Umbilical cord (tissue), 2 donors: ENCODE measurements around the gene OR2AE1. TPM values are rescaled to one million over a fixed set of nuclear protein-coding genes. Genes with fewer than 3 reads are reported as not detected.

ENCODE experiments used
- DNase-seq: peaks from one replicate; pipeline ENCODE4 v3.0.0-alpha.2; 2015; ENCODE audit warnings: low spot score
- total RNA-seq: library from RNA; depleted of rRNA; stranded (reverse); fragments of >200 nt; gene quantifications from one replicate; pipeline ENCODE4 v1.2.3, GENCODE V29; 2014; ENCODE audit warnings: low replicate concordance; ENCODE audit not compliant: insufficient read depth

Gene OR2AE1
- total RNA-seq, 1 donor from 2014 or later: 0.96 TPM

DNA sequence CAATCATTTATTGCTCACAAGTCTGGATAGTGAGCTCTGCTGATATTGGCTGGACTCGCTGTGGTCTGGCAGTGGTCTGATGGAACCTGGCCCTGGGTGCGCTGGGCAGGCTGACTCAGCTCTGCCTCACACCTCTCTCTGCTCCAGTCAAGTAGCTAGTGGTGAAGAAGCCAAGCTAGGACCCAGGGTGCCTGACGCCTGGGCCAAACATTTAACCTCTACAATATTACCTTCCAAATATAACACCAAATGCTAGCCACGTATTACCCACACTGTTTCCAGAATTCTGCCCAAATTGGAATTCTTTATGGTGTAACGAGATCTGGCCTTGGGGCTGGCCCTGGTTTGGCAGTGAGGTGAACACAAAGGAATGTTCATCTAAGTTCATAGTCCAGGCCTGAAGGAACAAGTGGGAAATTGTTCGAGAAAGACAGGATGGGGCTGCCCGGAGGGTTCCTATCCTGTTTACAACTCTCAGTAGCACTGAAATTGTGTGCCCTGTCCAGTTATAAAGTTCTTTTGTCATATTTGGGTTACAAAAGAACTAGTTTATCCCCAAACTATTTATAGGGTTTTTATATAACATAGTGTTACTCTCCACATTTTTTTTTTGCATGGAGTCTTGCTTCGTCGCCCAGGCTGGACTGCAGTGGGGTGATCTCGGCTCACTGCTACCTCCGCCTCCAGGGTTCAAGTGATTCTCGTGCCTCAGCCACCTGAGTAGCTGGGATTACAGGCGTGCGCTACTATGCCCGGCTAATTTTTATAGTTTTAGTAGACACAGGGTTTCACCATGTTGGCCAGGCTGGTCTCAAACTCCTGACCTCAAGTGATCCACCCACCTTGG lies 16.3 kb downstream of the OR2AE1 start:
- DNase-seq: no peak

DNA sequence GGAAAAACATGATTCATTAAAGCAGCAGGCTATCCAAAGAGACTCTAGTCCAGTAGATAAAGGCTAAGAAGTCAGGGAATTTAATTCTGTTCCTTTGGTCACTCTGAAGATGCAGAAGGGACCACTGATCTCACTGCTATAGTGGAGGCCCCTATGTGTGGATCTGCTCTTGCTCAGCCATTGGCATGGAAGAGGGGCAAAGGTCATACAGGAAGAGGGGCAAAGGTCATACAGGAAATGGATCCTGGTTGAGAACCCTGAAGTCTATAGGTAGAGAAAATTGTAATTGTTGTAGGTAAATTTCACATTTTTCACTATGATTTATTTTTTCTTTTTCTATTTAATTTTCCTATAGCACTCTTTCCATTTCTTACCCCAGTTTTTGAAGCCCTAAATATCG lies 21.6 kb downstream of the OR2AE1 start:
- DNase-seq: no peak

DNA sequence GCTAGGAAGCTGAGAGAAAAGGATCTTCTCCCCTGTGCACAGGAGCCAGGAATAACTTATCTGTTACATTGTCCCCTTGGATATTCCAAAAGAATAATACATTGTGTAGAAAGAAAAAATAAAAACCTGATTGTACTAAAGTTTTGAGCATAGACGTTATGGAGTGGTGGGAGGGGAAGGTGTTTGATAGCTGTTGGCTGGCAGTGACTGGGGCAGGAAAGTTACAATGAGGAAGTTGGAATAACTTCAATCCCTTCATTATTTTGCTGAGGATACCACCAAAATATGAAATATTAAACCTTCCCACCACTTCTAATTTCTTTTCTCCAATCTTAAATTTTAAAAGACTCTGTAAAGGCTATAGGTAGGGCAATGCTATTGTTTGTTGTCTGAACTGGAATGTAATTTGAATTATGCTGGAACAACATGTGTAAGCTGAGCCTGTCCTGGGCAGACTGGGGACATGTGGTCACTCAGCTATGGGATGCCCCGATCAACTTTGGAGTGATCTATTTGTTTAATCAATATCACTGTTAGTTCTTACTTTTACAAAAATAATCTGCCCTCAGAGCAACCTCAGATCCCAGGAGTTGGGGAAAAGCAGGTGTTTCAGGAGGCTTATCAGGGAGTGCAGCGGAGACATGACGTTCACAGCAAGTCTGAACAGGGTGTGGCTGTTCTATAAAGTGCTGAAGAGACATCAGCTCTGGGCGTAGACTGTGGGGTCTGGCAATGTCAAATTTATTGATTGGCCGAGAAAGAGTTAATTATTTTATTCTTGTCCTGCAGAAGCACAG lies 28.2 kb downstream of the OR2AE1 start:
- no peak for DNase-seq

DNA sequence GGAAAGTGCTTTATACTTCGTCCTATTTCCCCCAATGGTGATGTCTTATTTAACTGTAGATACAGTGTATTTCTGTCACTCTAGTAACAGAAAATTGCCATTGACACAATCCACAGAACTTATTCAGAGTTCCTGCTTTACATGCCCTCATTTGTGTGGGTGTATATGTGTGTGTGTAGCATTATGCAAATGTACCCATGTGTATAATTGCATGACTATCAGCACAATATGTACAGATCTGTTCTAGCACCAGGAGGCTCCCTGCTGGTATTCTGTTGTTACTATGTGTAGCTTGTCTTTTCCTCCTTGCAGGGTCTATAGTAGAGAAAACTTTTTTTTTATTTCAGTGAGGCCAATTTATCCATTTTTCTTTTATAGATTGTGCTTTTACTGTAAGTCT lies 32.5 kb downstream of the OR2AE1 start:
- DNase-seq: no peak

DNA sequence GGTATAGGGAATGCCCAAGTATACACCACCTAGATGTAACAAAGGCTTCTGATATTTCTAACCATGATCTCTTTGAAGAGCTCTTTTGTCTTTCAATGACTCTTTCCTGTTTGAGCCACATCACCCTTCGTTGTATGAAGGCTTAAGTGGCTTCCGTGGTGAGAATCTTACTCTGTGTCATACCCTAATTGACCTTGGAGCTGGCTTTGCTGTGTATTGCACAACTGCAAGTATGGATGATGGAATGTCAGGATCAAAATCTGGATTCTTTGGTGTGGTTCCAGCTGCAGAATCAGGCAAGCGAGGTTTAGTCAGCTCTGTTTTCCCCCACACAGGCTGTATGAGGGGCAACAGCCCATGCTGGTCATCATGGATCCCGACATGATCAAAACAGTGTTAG lies 33.0 kb downstream of the OR2AE1 start:
- no peak for DNase-seq

DNA sequence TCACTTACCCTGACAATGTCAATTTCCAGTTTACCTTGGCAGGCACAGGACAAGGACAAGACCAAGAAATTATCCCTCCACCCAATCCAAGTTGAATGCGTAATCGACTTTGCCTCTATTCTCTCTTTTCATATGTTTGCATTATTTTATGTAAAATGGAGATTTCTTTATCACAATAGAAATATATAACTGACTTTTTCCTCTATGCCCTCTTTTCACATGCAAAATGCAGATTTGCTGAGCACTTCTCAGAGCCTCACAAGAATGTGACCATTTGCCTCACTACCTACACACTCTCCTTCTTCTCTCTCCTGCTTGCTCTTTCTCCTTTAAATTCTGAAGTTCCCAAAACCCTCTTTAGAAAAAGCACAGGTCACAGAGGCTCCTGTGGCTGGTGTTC lies 33.9 kb downstream of the OR2AE1 start:
- no peak for DNase-seq

DNA sequence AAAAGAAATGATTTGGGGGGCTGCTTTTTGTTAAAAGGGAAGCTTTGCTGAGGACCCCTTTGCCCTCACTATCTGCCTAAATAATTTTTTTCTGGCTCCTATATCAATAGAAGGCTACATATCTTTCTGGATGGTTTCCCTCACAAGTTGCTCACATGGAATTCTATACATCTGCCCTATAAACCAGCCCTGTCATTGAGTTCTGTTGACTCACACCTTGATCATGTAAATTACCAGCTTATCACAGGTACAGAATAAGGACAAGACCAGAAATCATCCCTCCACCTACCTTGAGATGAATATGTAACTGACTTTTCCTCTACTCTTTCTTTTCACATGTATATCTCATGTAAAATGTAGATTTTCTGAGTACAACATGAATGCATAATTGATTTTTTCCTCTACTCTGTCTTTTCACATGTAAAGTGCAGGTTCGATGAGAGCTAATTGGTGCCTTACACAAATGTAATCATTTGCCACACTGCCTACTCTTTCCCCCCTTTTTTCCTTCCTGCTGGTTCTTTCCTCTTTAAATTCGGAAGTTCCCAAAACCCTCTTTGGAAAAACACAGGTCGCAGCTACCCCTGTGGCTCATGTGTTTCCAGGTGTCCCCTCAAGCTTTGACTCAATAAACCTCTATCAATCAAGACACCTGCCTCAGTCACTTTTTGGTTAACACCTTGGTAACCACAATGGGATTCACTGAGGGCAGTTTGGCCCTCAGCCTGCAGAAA lies 36.5 kb downstream of the OR2AE1 start:
- DNase-seq: no peak

DNA sequence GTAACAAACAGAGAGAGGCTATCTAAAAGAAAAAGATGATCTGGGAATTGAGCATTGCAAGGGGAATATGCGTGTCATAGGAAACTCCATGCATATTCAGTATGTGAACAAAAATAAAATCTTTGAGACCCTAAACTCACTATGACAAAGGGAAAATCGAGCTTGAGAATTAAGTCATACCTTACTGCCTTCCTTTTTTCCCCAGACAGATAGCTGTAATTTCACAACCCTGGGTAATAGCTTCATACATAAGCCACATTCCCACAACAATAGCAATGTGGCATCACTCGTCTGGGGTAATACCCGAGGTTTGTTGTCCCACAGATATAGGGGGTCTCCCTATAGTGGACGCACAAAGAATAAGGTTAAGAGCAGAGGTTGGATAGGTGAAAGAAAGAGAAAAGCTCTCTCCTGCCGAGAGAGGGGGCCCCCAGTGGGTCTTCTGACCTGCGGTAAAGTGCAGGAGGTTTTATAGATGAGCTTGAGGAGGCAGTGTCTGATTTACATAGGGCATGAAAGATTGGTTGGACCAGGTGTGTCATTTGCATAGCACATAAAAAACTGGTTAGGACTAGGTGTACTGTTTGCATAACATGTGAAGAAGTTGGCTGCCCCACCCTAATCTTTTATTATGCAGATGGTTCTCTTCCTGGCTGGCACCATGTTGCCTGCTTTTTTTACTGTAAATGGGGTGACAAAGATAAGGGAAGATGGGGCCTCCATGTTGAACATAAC lies 37.4 kb downstream of the OR2AE1 start:
- DNase-seq: no peak

DNA sequence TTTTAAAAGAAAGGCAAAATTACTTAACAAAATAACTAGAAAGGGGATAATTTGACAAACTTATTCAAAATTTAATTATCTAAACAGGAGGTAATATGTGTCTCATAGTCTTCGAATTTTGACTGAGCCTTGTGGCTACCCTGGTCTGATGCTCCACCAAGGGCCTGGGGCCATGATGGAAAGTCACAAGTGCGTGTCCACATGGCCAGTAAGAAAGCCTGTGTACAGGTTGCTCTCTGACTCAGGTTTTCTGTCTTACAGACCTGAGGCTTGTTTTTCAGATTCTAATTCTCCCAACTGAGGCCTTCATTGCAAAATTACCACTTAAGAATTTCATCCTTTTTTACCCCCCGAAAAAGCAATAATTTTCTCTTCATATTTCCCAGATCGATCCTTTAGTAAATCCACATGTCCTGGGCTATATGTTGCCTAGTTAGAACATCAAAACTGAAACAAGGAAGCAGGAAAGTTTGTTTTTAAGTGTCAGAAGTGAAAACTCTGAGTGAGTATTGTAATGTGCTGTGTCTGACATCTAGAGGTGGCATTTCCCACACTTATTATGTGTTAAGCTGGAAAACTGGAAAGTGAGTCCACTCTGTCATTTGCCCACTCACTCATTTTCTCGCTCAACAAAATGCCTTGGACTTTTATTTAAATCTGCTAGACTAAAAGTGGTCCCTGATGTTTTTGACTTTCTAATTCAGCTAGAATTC lies 39.0 kb downstream of the OR2AE1 start:
- DNase-seq: peak; percentile 39

DNA sequence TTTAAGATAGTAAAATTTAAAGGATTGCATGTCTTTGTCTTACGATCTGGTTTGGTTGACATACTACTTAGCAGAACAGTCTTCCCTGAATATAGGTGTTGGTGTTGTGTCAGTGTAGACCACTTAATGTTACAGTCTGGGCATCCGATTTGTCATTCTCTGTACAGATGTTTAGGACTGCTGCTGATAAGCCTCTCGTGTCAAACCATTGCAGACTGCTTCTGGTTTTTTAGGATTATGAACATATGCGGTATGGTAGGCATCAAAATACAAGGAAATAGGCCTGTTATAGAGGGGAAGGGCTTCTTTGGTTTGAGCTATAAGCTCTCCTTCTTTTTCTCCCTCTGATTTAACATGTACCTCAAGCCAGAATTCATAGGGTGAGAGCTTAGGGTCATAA lies 41.6 kb downstream of the OR2AE1 start:
- no peak for DNase-seq

DNA sequence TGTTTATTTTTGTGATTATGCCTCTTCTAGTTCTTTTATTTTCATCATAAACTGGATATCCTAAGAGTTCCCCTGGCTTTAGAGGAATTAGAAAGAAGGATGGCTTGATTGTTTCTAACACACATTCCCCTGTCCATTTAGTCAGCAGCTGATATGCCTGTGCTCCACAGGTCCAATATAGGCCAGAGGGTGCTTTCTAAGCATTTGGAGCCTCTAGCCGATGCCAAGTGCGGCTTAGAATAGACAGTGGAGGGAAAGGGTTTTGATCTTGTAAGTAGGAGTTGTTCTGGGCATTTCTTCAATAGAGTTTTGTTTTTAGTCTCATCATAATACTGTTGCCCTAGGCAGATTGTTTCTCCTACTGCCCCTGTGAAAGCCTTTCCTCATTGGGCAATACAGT lies 42.5 kb downstream of the OR2AE1 start:
- DNase-seq: no peak

DNA sequence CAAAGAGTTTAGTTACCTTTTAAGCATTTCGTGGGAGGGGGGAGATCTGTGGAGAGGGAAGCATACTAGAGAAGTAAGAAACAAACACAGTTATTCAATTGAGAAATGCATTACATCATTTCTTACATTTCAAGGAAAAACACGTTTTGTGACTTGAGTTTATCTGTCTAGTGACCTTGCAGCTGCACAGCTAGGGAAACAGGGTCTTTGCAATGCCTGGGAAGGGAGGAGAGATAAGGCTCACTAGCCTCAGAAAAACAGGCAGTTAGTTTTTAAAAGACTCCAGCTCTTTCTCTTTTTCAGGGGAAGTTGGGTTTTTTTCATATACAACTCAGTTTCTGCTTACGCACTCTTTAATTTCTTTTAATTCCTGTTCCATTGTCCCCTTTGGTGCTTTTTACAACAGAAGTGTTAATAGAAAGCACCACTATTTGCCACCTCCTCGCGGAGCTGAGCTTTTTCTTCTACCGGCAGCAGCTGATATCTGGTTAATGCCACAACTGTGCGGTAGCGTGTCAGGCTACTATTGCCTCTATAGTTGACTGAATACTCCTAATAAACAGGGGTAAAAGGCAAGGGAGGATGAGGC lies 43.5 kb downstream of the OR2AE1 start:
- peak; percentile 28 for DNase-seq

DNA sequence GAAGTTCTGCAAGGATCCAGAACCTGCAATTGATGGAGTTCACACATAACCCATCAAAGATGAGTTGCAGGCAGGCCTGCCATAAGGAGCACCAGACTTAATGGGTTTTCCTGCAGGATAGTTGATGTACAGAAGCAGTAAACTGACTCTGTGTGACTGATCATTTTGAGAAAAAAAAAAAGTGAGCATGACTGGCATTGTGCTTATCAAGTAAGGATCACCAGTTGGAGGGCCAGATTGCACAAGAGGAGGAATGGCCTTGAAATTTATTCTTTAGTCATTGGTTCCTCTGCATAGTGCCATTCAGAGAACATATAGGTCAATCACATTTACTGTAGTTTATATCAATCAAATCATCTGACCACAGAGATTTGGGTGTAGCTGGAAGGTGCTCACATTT lies 45.2 kb downstream of the OR2AE1 start:
- no peak for DNase-seq

DNA sequence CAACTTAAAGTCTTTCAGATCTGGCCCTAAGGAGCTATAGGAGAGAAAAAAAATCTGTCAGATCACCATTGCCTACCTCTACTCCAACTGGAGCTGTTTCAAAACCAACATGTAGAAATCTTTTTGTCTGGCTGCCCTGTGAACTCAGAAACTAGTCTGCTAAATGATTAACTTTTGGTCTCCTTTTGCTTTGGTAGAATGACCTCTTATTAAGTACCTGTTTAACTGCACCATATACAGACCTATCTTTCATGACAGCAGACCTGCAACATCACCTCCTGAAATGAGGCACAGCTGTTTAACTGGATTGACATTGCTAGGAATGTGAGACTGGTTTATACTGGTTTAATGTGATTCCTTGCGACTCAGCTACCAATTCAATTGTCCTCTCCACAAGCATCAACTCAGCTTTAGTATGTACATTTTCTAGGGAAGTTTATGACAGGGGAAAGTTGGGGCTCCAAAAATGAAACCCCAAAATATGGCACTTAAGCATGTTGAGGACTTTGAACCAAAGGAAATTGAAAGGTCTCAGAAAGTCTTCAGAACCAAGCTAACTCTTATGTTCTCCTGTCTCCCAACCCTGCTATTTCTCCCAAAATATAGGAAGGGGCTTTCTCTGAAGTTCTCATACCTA lies 47.2 kb downstream of the OR2AE1 start:
- DNase-seq: no peak

DNA sequence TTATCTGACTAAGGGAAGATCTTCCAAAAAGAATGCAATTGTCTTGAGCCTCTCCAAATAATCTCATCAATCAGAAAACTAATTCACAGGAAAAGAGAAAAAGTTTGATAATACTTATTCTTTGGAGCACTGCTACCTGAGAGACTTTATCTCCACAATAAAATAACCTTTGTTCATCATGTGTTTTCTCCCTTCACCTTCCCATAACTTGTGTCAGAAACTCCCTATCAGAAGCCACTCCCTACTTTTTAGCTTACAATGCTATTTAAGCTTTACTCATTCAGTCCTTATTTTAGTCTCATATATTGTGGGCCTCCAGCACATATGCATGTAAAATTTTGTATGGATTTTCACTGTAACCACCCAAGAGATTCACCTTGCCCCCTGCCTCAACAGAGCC lies 48.0 kb downstream of the OR2AE1 start:
- DNase-seq: no peak

DNA sequence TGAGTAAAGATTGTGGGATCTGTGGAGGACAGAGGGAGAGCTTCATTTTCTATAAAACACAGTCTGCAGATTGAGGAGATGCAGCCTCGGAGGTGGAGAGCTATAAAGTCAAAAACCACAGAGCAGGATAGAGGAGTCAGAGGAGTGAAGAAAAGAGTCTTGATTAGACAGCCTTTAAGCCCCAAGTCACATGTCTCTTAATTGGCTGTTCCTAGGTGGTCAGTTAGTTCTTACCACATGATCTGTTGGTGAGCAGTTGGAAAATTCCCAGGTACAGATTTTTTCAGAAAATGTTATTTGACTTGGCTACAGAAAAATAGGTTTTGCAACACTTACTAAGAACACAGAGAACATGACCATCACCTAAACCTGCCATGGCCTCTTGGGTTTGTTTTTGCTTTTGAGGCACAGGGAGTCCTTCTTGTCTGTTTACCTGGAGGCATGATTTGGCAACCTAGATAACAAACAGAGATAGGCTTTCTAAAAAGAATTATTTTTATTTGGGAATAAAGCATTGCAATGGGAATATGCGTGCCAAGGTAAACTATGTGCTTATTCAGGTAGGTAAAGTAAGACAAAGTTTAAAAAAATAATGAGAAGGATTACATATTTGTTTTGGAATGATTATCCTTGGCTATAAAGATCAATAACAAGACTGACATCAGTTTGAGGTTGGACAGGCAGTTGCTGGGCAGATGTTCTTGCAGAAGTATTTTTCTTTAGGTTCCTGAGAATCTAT lies 49.6 kb downstream of the OR2AE1 start:
- DNase-seq: no peak
